ENCODE data around the gene PKD1L1.

PKD1L1 gene

DNA sequence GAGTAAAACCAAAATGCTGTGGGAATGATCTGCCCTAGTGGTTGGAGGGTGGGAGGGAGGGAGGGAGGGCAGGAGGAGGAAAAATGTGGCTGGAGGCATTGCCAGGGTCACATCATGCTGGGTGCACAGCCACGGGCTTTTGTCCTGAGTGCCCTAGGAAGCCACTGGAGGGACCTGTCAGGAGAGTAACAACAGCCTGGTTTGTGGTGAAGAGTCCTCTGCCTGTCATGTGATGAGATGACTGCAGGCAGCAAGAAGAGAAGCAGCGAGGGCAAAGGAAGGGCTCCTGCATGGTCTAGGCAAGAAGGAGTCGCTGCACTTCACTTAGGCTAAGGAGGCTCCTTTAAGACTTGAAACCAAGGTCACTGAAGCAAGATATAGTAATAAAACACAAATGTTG is 65.6 kb downstream of the PKD1L1 start:
- Histone ChIP-seq H3K4me1 (ENCODE audit: control insufficient read depth, insufficient read depth, low read length) (no peaks in the 10 kb centered on the region), H3K9me3 (ENCODE audit: control insufficient read depth, insufficient read depth, low read depth, low read length) (no peaks in the 10 kb centered on the region), H3K27ac (ENCODE audit: extremely low read depth, low read depth, low read length) (no peak overlapping the region), H3K4me3 (ENCODE audit: low read depth, low read length) (no peak overlapping the region), H3K36me3 (ENCODE audit: control insufficient read depth in 2 of 2, insufficient read depth in 1 of 2, low read length in 2 of 2) (no peaks in the 10 kb centered on the region)
- no peak for TF ChIP-seq BCL11B (tag by site-specific recombination; IDR thresholded peaks at IDR 0.05; ENCODE audit: low read depth)
- TF ChIP-seq ZFP69B (tag by site-specific recombination; IDR thresholded peaks at IDR 0.05): no peak
- TF ChIP-seq FEZF1 (tag by site-specific recombination; IDR thresholded peaks at IDR 0.05): no peak
- TF ChIP-seq, protein P1, sequence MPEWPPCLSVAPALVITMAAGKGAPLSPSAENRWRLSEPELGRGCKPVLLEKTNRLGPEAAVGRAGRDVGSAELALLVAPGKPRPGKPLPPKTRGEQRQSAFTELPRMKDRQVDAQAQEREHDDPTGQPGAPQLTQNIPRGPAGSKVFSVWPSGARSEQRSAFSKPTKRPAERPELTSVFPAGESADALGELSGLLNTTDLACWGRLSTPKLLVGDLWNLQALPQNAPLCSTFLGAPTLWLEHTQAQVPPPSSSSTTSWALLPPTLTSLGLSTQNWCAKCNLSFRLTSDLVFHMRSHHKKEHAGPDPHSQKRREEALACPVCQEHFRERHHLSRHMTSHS (tag by site-specific recombination; IDR thresholded peaks at IDR 0.05): no peak
- no peak for TF ChIP-seq GLI2 (tag by site-specific recombination; IDR thresholded peaks at IDR 0.05; ENCODE audit: borderline replicate concordance, low read depth)
- TF ChIP-seq, protein P2, sequence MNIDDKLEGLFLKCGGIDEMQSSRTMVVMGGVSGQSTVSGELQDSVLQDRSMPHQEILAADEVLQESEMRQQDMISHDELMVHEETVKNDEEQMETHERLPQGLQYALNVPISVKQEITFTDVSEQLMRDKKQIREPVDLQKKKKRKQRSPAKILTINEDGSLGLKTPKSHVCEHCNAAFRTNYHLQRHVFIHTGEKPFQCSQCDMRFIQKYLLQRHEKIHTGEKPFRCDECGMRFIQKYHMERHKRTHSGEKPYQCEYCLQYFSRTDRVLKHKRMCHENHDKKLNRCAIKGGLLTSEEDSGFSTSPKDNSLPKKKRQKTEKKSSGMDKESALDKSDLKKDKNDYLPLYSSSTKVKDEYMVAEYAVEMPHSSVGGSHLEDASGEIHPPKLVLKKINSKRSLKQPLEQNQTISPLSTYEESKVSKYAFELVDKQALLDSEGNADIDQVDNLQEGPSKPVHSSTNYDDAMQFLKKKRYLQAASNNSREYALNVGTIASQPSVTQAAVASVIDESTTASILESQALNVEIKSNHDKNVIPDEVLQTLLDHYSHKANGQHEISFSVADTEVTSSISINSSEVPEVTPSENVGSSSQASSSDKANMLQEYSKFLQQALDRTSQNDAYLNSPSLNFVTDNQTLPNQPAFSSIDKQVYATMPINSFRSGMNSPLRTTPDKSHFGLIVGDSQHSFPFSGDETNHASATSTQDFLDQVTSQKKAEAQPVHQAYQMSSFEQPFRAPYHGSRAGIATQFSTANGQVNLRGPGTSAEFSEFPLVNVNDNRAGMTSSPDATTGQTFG (tag by site-specific recombination; IDR thresholded peaks at IDR 0.05; ENCODE audit: borderline replicate concordance): no peak
- TF ChIP-seq, protein P3, sequence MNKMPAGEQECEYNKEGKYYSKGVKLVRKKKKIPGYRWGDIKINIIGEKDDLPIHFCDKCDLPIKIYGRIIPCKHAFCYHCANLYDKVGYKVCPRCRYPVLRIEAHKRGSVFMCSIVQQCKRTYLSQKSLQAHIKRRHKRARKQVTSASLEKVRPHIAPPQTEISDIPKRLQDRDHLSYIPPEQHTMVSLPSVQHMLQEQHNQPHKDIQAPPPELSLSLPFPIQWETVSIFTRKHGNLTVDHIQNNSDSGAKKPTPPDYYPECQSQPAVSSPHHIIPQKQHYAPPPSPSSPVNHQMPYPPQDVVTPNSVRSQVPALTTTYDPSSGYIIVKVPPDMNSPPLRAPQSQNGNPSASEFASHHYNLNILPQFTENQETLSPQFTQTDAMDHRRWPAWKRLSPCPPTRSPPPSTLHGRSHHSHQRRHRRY (tag by site-specific recombination; IDR thresholded peaks at IDR 0.05): no peak
- no peak for TF ChIP-seq ZFHX2 (tag by site-specific recombination; conservative IDR thresholded peaks at IDR 0.05)
- no peak for TF ChIP-seq REPIN1 (tag by site-specific recombination; IDR thresholded peaks at IDR 0.05; ENCODE audit: low read depth)
- TF ChIP-seq ZEB2 (tag by site-specific recombination; IDR thresholded peaks at IDR 0.05): no peak
- TF ChIP-seq, protein P4, sequence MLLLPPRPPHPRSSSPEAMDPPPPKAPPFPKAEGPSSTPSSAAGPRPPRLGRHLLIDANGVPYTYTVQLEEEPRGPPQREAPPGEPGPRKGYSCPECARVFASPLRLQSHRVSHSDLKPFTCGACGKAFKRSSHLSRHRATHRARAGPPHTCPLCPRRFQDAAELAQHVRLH (tag by site-specific recombination; IDR thresholded peaks at IDR 0.05): no peak
- TF ChIP-seq, protein P5, sequence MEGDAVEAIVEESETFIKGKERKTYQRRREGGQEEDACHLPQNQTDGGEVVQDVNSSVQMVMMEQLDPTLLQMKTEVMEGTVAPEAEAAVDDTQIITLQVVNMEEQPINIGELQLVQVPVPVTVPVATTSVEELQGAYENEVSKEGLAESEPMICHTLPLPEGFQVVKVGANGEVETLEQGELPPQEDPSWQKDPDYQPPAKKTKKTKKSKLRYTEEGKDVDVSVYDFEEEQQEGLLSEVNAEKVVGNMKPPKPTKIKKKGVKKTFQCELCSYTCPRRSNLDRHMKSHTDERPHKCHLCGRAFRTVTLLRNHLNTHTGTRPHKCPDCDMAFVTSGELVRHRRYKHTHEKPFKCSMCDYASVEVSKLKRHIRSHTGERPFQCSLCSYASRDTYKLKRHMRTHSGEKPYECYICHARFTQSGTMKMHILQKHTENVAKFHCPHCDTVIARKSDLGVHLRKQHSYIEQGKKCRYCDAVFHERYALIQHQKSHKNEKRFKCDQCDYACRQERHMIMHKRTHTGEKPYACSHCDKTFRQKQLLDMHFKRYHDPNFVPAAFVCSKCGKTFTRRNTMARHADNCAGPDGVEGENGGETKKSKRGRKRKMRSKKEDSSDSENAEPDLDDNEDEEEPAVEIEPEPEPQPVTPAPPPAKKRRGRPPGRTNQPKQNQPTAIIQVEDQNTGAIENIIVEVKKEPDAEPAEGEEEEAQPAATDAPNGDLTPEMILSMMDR (tag by site-specific recombination; IDR thresholded peaks at IDR 0.05): no peak
- TF ChIP-seq ZNF473 (tag by site-specific recombination; IDR thresholded peaks at IDR 0.05): no peak
- ChIA-PET CTCF (no interaction called here), POLR2A (no interaction called here)

DNA sequence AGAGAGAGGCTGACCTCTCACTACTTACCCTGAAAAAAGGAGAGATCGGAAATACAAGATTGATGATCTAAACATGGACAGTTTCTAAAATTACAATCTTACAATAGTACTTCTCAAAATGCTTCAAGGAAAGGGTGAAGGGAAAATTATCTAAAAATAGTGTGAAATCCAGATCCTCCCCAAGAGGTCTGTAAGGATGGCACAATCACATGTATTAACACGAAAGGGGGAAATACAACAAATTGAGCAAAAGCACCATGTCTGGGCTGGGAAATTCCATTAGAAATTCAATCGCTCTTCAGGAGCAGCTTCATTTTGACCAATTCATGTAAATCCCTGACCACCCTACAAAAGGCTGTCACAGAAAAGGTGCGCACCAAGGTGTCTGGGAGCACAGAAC is 67.0 kb downstream of the PKD1L1 start:
- ChIA-PET POLR2A (no interaction called here), CTCF (interaction anchor here (0.6 kb wide), 1 partner anchor 31 kb away, joined by 3 read pairs; no protein-coding TSS in a partner anchor)
- no peaks in the 10 kb centered on the region for H3K9me3 ChIP-seq (ENCODE audit: control insufficient read depth, insufficient read depth, low read depth, low read length)
- H3K4me3 ChIP-seq (ENCODE audit: low read depth, low read length): no peak overlapping the region
- H3K36me3 ChIP-seq (ENCODE audit: control insufficient read depth in 2 of 2, insufficient read depth in 1 of 2, low read length in 2 of 2): no peaks in the 10 kb centered on the region
- no peaks in the 10 kb centered on the region for H3K4me1 ChIP-seq (ENCODE audit: control insufficient read depth, insufficient read depth, low read length)
- H3K27ac ChIP-seq (ENCODE audit: extremely low read depth, low read depth, low read length): no peak overlapping the region
- TF ChIP-seq PRDM1 (tag by site-specific recombination; IDR thresholded peaks at IDR 0.05) (no peak), MZF1 (tag by site-specific recombination; IDR thresholded peaks at IDR 0.05; ENCODE audit: borderline replicate concordance) (no peak), SALL2 (tag by site-specific recombination; IDR thresholded peaks at IDR 0.05; ENCODE audit: borderline replicate concordance) (no peak), ZNF302 (tag by site-specific recombination; IDR thresholded peaks at IDR 0.05; ENCODE audit: low read depth) (no peak), GFI1B (tag by site-specific recombination; IDR thresholded peaks at IDR 0.05) (no peak), ZNF837 (tag by site-specific recombination; IDR thresholded peaks at IDR 0.05) (no peak), ZNF157 (tag by site-specific recombination; IDR thresholded peaks at IDR 0.05) (no peak), ZSCAN30 (tag by site-specific recombination; IDR thresholded peaks at IDR 0.05) (no peak)
- TF ChIP-seq, protein P6, sequence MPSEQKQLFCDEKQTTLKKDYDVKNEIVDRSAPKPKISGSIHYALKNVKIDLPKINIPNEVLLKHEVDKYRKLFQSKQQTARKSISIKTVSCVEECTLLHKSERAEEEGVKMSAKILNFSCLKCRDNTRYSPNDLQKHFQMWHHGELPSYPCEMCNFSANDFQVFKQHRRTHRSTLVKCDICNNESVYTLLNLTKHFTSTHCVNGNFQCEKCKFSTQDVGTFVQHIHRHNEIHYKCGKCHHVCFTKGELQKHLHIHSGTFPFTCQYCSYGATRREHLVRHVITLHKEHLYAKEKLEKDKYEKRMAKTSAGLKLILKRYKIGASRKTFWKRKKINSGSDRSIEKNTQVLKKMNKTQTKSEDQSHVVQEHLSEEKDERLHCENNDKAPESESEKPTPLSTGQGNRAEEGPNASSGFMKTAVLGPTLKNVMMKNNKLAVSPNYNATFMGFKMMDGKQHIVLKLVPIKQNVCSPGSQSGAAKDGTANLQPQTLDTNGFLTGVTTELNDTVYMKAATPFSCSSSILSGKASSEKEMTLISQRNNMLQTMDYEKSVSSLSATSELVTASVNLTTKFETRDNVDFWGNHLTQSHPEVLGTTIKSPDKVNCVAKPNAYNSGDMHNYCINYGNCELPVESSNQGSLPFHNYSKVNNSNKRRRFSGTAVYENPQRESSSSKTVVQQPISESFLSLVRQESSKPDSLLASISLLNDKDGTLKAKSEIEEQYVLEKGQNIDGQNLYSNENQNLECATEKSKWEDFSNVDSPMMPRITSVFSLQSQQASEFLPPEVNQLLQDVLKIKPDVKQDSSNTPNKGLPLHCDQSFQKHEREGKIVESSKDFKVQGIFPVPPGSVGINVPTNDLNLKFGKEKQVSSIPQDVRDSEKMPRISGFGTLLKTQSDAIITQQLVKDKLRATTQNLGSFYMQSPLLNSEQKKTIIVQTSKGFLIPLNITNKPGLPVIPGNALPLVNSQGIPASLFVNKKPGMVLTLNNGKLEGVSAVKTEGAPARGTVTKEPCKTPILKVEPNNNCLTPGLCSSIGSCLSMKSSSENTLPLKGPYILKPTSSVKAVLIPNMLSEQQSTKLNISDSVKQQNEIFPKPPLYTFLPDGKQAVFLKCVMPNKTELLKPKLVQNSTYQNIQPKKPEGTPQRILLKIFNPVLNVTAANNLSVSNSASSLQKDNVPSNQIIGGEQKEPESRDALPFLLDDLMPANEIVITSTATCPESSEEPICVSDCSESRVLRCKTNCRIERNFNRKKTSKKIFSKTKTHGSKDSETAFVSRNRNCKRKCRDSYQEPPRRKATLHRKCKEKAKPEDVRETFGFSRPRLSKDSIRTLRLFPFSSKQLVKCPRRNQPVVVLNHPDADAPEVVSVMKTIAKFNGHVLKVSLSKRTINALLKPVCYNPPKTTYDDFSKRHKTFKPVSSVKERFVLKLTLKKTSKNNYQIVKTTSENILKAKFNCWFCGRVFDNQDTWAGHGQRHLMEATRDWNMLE (tag by site-specific recombination; conservative IDR thresholded peaks at IDR 0.05; ENCODE audit: low read depth): no peak
- TF ChIP-seq, protein P7, sequence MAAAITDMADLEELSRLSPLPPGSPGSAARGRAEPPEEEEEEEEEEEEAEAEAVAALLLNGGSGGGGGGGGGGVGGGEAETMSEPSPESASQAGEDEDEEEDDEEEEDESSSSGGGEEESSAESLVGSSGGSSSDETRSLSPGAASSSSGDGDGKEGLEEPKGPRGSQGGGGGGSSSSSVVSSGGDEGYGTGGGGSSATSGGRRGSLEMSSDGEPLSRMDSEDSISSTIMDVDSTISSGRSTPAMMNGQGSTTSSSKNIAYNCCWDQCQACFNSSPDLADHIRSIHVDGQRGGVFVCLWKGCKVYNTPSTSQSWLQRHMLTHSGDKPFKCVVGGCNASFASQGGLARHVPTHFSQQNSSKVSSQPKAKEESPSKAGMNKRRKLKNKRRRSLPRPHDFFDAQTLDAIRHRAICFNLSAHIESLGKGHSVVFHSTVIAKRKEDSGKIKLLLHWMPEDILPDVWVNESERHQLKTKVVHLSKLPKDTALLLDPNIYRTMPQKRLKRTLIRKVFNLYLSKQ (tag by site-specific recombination; IDR thresholded peaks at IDR 0.05; ENCODE audit: borderline replicate concordance): no peak

All from HEK293 (cell line).